ENCODE data around the gene JAML. TPM values are rescaled to one million over a fixed set of nuclear protein-coding genes. Genes with fewer than 3 reads are reported as not detected.

JAML gene
- total and polyA plus RNA-seq, 2 of the 8 experiments (the other 6 are each of a cell fraction or from before 2014, with no cell fraction given) = 0.12 to 0.58 TPM

- Histone ChIP-seq H3K23ac (ENCODE audit: insufficient read length) (no peak overlapping the region), H3K27me3 (replicated peaks in 1 of 4; ENCODE audit: control insufficient read depth in 3 of 4, extremely low read depth in 1 of 4, insufficient read depth in 3 of 4, low read length in 3 of 4) (peaks cover 29 to 66% (median 65%) of the 10 kb centered on the region in 4 experiments), H4K8ac (ENCODE audit: extremely low read depth, insufficient read depth, low read length) (no peak overlapping the region), H3K56ac (replicated peaks; ENCODE audit: insufficient read length, low read depth, low read length) (no peak overlapping the region), H3K4me2 (ENCODE audit: insufficient read depth in 1 of 2, low read depth in 2 of 2, low read length in 2 of 2) (peak overlapping the region; percentile 91 to 98; a peak in 3 of 4 replicates), H3K9ac (replicated peaks in 1 of 4; ENCODE audit: extremely low read depth in 1 of 4, low read depth in 3 of 4, low read length in 3 of 4) (no peak overlapping the region), H2BK20ac (ENCODE audit: low read length) (no peak overlapping the region), H3K9me3 (ENCODE audit: insufficient read depth in 2 of 2, low read depth in 1 of 2, low read length in 1 of 2) (no peaks in the 10 kb centered on the region), H3K4ac (replicated peaks; ENCODE audit: insufficient read length, low read depth, low read length) (no peak overlapping the region), H3K79me2 (ENCODE audit: control insufficient read depth in 1 of 2, insufficient read depth in 2 of 2, low read length in 2 of 2) (no peaks in the 10 kb centered on the region), H3K4me1 (replicated peaks in 1 of 4; ENCODE audit: control insufficient read depth in 3 of 4, insufficient read depth in 4 of 4, low read length in 3 of 4) (peaks cover 4 to 58% (median 37%) of the 10 kb centered on the region in 4 experiments), H4K5ac (ENCODE audit: insufficient read length, low read depth, low read length) (no peak overlapping the region), H2AFZ (ENCODE audit: low read length) (no peak overlapping the region), H3K27ac (ENCODE audit: low read depth, low read length) (no peak overlapping the region), H2BK120ac (replicated peaks; ENCODE audit: low read depth, low read length) (no peak overlapping the region), H3K36me3 (ENCODE audit: control insufficient read depth in 2 of 4, insufficient read depth in 4 of 4, low read length in 3 of 4) (no peaks in the 10 kb centered on the region), H2BK15ac (ENCODE audit: low read length) (0 out of 2 replicates have a peak overlapping the region, but pooled peaks have one; percentile 84), H2AK5ac (ENCODE audit: low read depth, low read length) (no peak overlapping the region; the same call in 1 of the 2 replicates), H4K91ac (replicated peaks; ENCODE audit: insufficient read length, low read length) (no peak overlapping the region), H2BK5ac (ENCODE audit: low read depth, low read length) (no peak overlapping the region; the same call in 1 of the 2 replicates), H2BK12ac (ENCODE audit: low read depth, low read length) (no peak overlapping the region), H3K14ac (ENCODE audit: insufficient read length) (no peak overlapping the region), H3K18ac (ENCODE audit: extremely low read depth, low read length) (no peak overlapping the region), H3K23me2 (ENCODE audit: low read depth, low read length) (peaks cover 21% of the 10 kb centered on the region), H4K20me1 (replicated peaks in 1 of 2; ENCODE audit: control insufficient read depth in 1 of 2, insufficient read depth in 2 of 2, low read length in 2 of 2) (peaks cover 0 to 2% of the 10 kb centered on the region in 2 experiments), H3K79me1 (ENCODE audit: low read depth, low read length) (no peaks in the 10 kb centered on the region), H3K4me3 (ENCODE audit: extremely low read depth in 1 of 4, insufficient read depth in 2 of 4, low read depth in 3 of 4, low read length in 4 of 4) (peak overlapping the region in 1 of 4 experiments; percentile 96; a peak in 2 of 8 replicates)
- CTCF ChIA-PET (ENCODE audit: partially characterized antibody) = interaction anchor here (1.1 to 12.7 kb wide), 2 partner anchors 20 to 29 kb away, joined by 5 to 245 read pairs; no protein-coding TSS in a partner anchor
- 76% methylated on average over 5 of the region's 5 CpGs; no CpG with 5 or more reads in 1 of the 2 experiments for WGBS, 2 experiments (ENCODE audit: extremely low coverage in 1 of 2, insufficient coverage in 1 of 2, insufficient read length in 1 of 2, insufficient replicate concordance in 2 of 2, low coverage in 1 of 2, low lambda C conversion rate in 2 of 2, missing lambda C conversion rate in 1 of 2)
- DNase-seq (ENCODE audit: low read depth in 1 of 2, low spot score in 2 of 2) = no peak
- POLR2A ChIA-PET (ENCODE audit: partially characterized antibody) = no interaction called here
- no peak for TF ChIP-seq ASH2L (IDR thresholded peaks at IDR 0.05; ENCODE audit: low read length)
- no peak for FAIRE-seq
Observed at GRCh38 chr11:118151431-118151830, 73.4 kb downstream of the JAML start.

All from H1 (cell line).